DOHH2 (cell line): ENCODE results near the gene SLC7A9.

Source experiments
- H3F3A ChIP-seq: fragments of 200-600 bp; sonication (generic), shearing (Covaris generic); 2 replicates; pipeline ENCODE4 v1.6.0; 2016; ENCODE audit warnings: antibody characterized with exemption, mild to moderate bottlenecking; ENCODE audit not compliant: control insufficient read depth, insufficient read depth
- H3K27ac ChIP-seq: fragments of 200-600 bp; sonication (generic); 2 replicates; pipeline ENCODE4 v1.5.1; 2014; ENCODE audit warnings: low read depth, mild to moderate bottlenecking, low read length, moderate library complexity
- H3K27me3 ChIP-seq: fragments of 200-600 bp; sonication (generic); 2 replicates; pipeline ENCODE4 v1.6.1; 2014; ENCODE audit warnings: mild to moderate bottlenecking, low read length, mixed read lengths; ENCODE audit not compliant: control insufficient read depth
- H3K36me3 ChIP-seq: fragments of 200-600 bp; sonication (generic); 2 replicates; pipeline ENCODE4 v1.6.1; 2014; ENCODE audit warnings: mild to moderate bottlenecking, low read length, moderate library complexity, mixed read lengths; ENCODE audit not compliant: control insufficient read depth
- H3K4me1 ChIP-seq: fragments of 200-600 bp; sonication (generic); 2 replicates; pipeline ENCODE4 v1.6.1; 2014; ENCODE audit warnings: mild to moderate bottlenecking, low read length, mixed read lengths; ENCODE audit not compliant: control insufficient read depth
- H3K4me2 ChIP-seq: fragments of 200-600 bp; sonication (generic); 2 replicates; pipeline ENCODE4 v1.6.0; 2014; ENCODE audit warnings: mild to moderate bottlenecking, low read length, moderate library complexity
- H3K4me3 ChIP-seq: fragments of 200-600 bp; sonication (generic); 2 replicates; pipeline ENCODE4 v1.5.1; 2014; ENCODE audit warnings: mild to moderate bottlenecking, low read length, mixed read lengths
- H3K79me2 ChIP-seq: fragments of 200-600 bp; sonication (generic); 2 replicates; pipeline ENCODE4 v1.6.1; 2014; ENCODE audit warnings: mild to moderate bottlenecking, low read length, mixed read lengths; ENCODE audit not compliant: control insufficient read depth
- H3K9me2 ChIP-seq: fragments of 200-600 bp; sonication (generic); replicated peaks from 2 replicates; pipeline ENCODE4 v1.6.1; 2014; ENCODE audit warnings: mild to moderate bottlenecking, low read length, mixed read lengths; ENCODE audit not compliant: control insufficient read depth
- H3K9me3 ChIP-seq: fragments of 200-600 bp; sonication (generic); 2 replicates; pipeline ENCODE4 v1.6.1; 2014; ENCODE audit warnings: antibody characterized with exemption, low read length, mixed read lengths; ENCODE audit not compliant: control insufficient read depth, insufficient read depth
- H4K20me1 ChIP-seq: fragments of 200-600 bp; sonication (generic); 2 replicates; pipeline ENCODE4 v1.6.0; 2014; ENCODE audit warnings: low read depth, mild to moderate bottlenecking, antibody characterized with exemption, low read length, moderate library complexity; ENCODE audit not compliant: control insufficient read depth, insufficient read depth
- CTCF ChIP-seq: fragments of 200-600 bp; sonication (generic); IDR thresholded peaks from one replicate; pipeline ENCODE4 v1.5.1; 2014; ENCODE audit warnings: antibody characterized with exemption, mild to moderate bottlenecking, low read depth, low read length; ENCODE audit not compliant: poor library complexity, severe bottlenecking
- EZH2phosphoT487 ChIP-seq: fragments of 200-600 bp; sonication (generic); IDR thresholded peaks from 2 replicates; pipeline ENCODE4 v1.6.1; 2017; ENCODE audit warnings: borderline replicate concordance, mild to moderate bottlenecking, antibody characterized with exemption, low read length, moderate library complexity, mixed read lengths

SLC7A9 gene

GRCh38 chr19:32830231-32831014 is 39.1 kb downstream of the SLC7A9 start:
- H3K36me3 ChIP-seq = no peaks in the 10 kb centered on the region
- no peaks in the 10 kb centered on the region for H3K9me3 ChIP-seq
- no peaks in the 10 kb centered on the region for H3K4me1 ChIP-seq
- no peaks in the 10 kb centered on the region for H3K9me2 ChIP-seq
- no peak overlapping the region for H3K4me2 ChIP-seq
- H3K79me2 ChIP-seq = no peaks in the 10 kb centered on the region
- H3K27ac ChIP-seq = no peak overlapping the region
- H3K27me3 ChIP-seq = no peaks in the 10 kb centered on the region
- H3K4me3 ChIP-seq = no peak overlapping the region
- H4K20me1 ChIP-seq = no peaks in the 10 kb centered on the region
- TF ChIP-seq EZH2phosphoT487 (no peak), CTCF (no peak)
- no peaks in the 10 kb centered on the region for H3F3A ChIP-seq

- no peak overlapping the region for H3K4me2 ChIP-seq
- no peaks in the 10 kb centered on the region for H3K79me2 ChIP-seq
- no peaks in the 10 kb centered on the region for H3K27me3 ChIP-seq
- H3K27ac ChIP-seq = no peak overlapping the region
- H3K36me3 ChIP-seq = no peaks in the 10 kb centered on the region
- no peaks in the 10 kb centered on the region for H3K4me1 ChIP-seq
- no peaks in the 10 kb centered on the region for H3K9me3 ChIP-seq
- no peak overlapping the region for H3K4me3 ChIP-seq
- TF ChIP-seq EZH2phosphoT487 (no peak), CTCF (no peak)
- no peaks in the 10 kb centered on the region for H3K9me2 ChIP-seq
- H4K20me1 ChIP-seq = no peaks in the 10 kb centered on the region
- H3F3A ChIP-seq = no peaks in the 10 kb centered on the region
Observed at GRCh38 chr19:32829345-32829896, 40.1 kb downstream of the SLC7A9 start.

DNA sequence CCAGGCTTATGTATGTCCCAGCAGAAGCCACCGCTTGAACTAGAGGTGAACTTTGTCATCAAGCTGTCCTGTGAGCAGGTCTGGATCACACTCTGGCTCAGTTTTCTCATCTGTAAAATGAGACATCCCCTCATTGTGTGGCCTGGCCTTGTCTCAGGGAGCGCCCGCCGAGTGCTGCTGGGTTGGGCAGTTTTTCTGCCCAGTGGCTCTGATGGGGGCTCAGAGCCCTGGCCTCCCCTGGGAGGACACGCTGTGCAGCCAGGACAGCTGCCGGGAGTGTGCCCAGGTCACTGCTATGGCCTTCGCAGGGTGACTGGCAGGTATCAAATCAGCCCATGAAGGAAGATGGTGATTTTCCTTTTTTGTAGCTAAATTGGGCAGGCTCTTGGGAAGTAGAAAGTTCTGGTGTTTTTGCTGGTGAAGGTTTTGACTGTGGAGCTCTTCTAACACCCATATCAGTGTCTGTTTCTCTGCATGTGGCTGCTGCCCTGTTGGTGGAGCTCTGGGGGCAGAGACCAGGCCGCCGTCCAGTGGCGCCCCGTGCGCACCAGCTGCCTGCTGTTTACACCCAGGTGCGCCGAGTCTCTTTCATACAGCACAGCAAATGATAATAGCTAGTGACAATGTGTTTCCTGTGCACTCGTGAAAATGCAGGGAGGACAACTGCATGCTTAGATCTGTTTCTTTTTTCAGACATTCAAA is 40.8 kb downstream of the SLC7A9 start:
- Histone ChIP-seq H3K27me3 (no peaks in the 10 kb centered on the region), H3K79me2 (no peaks in the 10 kb centered on the region), H4K20me1 (no peaks in the 10 kb centered on the region), H3K4me1 (no peaks in the 10 kb centered on the region), H3K4me2 (no peak overlapping the region), H3K9me3 (no peaks in the 10 kb centered on the region), H3K27ac (no peak overlapping the region), H3K4me3 (no peak overlapping the region), H3K9me2 (no peaks in the 10 kb centered on the region), H3F3A (no peaks in the 10 kb centered on the region), H3K36me3 (no peaks in the 10 kb centered on the region)
- TF ChIP-seq EZH2phosphoT487 (no peak), CTCF (no peak)
